GM18519 (cell line): ENCODE data around the gene GPR21.

Experiments used
- ATAC-seq: cut with Tn5 transposase; IDR thresholded peaks from one replicate; pipeline ENCODE4 v1.9.1; 2021; ENCODE audit warnings: mild to moderate bottlenecking, moderate library complexity; ENCODE audit not compliant: unreplicated experiment, low FRiP score

GPR21 gene, protein sequence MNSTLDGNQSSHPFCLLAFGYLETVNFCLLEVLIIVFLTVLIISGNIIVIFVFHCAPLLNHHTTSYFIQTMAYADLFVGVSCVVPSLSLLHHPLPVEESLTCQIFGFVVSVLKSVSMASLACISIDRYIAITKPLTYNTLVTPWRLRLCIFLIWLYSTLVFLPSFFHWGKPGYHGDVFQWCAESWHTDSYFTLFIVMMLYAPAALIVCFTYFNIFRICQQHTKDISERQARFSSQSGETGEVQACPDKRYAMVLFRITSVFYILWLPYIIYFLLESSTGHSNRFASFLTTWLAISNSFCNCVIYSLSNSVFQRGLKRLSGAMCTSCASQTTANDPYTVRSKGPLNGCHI

DNA sequence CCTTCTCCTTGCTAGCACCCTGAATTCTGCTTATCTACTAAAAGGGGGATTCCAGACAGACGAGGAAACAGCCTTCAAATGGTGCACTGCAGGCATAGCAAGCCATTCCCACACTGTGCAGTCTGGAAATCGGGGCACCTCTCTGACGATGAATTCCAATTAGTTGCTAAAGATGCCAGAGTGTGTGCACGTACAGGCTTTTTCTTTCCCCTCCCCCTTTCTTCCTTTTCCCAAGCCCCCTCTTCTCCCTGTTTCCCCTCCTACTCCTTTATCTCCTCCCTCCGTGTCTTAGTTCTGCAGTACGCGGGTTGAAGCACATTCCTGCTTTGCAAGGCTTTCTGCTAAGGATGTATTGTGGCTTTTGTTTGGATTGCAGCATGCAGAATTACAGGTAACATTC is at the start of gene GPR21:
Gene GPR21 (plus strand): TSS at position 316 of the 400 bp plus-strand sequence. CDS start 900 bp downstream, outside the sequence.
- ATAC-seq: no peak

DNA sequence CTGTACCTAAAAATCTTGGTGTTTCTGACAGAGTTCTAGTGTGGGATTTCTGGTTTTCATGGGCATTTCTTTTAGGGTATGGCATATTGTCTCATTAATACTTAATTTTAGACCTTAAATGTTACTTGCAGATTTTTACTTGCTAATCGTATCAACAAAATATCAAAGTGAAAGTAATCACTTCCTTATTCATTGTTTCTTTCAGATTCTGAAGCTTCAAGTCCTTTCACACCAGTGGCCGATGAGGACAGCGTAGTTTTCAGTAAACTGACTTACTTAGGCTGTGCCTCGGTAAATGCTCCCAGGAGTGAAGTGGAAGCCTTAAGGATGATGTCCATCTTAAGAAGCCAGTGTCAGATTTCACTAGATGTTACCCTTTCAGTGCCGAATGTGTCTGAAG is 47.5 kb upstream of the GPR21 start:
- no peak for ATAC-seq

DNA sequence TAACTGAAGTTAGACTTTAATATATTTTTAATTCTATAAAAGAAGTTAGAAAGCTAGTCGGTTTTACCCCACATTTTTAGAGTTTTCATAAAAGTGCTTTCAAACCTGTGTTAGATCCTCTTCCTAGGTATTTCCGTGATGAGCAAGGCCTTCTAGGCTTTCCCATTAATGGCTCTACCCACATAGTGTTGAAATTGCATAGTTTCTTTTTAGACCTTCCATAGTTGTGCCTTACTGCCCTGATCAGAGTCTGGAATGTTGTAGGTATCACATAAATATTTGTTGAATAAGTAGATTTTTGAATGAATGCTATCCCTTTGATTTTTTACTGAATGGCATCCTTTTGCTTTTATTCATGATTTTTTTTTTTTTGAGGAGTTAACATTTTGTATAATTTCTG is 45.3 kb upstream of the GPR21 start:
- ATAC-seq: no peak

DNA sequence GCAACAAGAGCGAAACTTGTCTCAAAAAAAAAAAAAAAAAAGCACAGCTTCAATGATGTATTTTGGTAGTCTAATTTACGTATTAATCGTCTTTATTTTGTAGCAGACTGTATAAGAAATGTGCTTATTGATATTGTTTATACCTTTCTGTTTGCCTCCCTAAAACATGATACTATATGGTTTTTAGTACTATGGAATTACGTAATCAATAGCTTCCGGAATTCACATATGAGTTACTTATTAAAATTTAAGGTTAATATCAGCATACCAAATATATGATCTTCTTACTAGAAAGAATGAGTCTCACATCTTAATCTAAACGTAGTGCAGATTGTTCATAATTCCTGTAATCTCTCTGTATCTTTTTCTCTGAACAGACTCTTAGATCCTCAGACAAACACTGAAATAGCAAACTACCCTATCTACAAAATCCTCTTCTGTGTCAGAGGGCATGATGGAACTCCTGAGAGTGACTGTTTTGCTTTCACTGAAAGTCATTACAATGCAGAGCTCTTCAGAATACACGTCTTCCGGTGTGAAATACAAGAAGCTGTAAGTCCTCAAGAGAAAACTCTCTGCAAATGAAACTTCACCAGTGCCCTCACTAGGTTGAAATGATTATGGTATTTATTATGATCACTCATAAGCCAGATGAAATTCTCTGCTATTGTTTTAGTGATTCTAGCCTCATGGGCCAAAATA is 44.4 kb upstream of the GPR21 start:
- ATAC-seq: no peak

DNA sequence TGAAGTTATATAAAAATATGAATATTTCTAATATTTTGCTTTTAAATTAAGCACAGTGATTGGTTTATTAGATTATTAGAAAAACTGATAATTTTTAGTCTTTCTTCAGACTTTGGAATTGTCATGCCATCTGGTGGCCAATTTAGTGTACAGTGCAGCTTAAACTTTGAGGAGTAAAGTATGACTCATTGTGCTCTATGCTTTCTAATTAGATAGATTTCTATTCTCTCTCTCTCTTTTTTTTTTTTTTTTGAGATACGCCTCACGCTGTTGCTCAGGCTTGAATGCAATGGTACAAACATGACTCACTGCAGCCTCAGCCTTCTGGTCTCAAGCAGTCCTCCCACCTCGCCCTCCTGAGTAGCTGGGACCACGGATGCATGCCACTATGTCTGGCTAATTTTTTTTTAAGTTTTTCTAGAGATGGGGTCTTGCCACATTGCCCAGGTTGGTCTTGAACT is 42.1 kb upstream of the GPR21 start:
- ATAC-seq: peak; percentile 65

DNA sequence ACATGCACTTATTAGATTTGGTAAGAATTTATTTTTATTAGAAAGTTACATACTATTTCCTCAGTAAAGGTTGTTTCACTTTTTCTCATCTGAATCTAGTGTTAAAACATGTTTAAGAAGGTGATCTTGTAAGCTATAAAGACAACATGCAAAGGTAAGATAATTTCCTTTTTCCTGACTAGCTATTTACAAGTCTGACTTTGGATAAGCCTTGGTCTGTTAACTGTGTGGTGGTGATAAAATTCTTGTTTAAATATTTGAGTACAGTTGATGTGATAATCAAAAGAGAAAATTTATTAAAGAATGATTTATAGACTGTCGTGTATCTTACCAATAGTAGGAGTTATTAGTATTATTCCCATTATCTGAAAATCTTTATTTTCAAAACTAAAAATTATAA is 36.9 kb upstream of the GPR21 start:
- no peak for ATAC-seq

DNA sequence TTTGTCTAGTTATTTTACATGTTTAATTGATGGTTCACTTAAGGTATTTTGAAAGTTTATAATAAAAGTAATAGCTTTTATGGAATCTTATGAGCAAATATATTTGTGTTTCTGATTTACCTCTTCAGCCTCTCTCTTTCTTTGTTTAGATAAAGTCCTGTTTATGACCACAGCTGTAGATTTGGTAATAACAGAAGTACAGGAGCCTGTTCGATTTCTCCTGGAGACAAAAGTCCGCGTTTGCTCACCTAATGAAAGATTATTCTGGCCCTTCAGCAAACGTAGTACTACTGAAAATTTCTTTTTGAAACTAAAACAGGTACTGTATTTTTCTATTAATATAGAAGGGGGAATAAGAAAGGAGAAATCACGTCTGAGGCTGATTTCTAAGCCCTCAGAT is 35.0 kb upstream of the GPR21 start:
- no peak for ATAC-seq

DNA sequence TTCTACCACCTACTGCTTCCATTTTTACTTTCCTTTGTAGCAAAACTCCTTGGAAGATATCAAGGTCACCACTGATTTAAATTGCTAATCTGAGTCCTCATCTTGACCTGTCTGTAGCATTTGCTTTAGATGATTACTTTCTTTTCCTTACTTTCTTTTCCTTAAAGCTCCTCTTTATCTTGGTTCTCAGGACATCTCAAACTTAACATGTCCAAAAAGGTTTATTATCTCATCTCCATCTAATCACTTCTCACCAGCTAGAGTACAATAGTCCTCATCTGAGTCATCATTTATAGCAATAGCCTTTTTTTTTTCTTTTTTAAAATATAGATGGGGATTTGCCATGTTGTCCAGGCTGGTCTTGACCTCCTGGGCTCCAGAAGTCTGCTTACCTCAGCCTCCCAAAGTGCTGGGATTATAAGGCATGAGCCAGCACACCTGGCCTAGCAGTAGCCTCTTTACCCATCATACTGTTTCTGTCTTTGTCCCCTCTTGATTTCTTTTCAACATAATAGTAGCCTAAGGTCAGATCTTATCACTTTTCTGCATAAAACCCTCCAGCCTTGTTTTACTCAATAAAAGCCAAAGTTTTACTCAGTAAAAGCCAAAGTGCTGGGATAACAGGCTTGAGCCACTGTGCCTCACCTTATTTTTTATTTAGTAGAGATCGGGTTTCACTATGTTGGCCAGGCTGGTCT is 32.9 kb upstream of the GPR21 start:
- no peak for ATAC-seq

DNA sequence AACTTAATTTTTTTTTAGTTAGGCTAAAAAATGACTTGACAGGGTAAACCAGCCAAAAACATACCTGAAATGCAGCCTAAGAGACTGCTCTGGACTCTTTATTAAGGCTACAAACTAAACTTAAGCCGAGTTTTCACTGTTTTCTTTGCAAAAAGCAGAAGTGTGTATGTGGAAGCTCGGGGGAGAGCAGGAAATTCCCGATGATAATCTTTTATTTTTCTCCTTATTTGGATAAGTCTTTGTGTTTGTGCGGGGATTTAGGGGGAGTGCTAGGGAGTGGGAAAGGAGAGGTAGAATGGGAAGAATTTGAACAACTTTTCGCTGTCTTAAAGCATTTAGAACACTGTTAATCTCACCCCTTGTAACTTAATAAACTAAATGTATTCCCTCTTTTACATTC is 30.7 kb upstream of the GPR21 start:
- ATAC-seq: no peak

DNA sequence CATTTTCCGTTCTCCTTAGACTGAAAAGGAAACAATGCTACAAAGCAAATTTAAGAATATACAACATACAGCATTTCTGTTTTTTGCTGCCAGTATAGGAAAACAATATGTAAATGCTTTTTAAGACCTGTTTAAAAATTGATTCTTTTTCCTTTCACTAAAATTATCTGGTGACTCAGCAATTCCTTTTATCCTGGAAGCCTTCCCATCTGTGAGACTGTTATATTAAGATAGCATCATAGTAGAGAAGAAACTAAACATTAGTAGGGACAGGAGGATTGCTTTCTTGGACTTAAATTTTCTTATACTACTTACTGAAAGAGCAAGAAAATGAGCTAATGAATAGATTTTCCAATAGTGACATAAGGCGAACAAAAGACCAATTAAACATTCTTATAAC is 30.0 kb upstream of the GPR21 start:
- ATAC-seq: no peak

DNA sequence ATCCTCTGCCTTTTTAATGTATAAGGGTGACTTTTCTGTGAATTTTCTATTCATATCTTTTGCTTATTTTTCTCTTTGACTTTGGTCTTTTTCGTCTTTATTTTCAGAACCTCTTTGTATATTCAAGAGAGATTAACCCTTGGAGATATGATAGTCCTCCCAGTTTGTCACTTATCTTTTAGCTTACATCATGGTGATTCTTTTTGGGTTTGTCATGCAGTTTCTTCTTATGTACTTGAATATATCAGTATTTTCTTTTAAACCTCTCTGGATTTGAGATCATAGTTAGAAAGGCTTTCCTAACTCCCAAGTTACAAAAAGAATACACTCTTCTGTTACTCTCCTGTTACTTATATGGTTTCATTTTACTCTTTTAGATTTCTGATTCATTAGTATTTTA is 27.5 kb upstream of the GPR21 start:
- ATAC-seq: no peak

DNA sequence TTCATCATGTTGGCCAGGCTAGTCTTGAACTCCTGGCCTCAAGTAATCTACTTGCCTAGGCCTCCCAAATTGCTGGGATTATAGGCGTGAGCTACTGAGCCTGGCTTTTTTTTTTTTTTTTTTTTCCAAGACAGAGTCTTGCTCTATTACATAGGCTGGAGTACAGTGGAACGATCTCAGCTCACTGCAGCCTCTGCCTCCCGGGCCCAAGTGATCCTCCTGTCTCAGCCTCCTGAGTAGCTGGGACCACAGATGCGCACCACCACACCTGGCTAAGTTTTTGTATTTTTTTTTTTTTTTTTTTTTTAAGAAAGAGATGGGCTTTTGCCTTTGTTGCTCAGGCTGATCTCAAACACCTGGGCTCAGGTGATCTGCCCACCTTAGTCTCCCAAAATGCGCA is 26.2 kb upstream of the GPR21 start:
- no peak for ATAC-seq

DNA sequence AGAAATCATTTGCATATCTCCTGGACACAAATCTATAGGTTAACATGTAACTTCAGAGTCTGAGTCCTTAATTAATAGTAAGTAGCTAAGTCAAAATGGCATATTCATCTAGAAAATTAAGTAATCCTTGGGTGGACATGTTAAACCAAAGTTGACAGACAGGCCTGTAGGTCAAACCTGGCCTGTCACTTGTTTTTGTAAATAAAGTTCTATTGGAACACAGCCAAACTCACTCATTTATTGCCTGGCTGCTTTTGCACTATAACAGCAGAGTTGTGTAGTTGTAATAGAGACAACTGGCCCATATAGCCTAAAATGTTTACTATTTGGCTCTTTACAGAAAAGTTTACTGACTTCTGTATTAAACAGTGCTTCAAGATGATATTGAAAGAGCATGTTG is 24.6 kb upstream of the GPR21 start:
- ATAC-seq: no peak

DNA sequence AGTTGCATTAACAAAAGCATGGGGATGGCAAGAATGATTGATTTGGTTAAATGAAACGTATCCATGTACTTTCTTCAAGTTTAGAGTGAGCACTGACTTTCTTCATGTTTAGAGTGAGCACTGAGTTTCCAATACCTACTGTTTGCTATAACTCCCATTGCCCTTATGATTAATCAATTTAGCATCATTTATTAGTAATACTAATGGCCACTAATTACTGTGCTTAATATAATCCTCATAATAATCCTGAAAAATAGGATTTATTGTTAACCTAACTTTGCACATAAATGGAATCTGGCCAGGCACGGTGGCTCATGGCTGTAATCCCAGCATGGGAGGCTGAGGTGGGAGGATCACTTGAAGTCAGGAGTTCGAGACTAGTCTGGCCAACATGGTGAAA is 22.1 kb upstream of the GPR21 start:
- ATAC-seq: no peak

DNA sequence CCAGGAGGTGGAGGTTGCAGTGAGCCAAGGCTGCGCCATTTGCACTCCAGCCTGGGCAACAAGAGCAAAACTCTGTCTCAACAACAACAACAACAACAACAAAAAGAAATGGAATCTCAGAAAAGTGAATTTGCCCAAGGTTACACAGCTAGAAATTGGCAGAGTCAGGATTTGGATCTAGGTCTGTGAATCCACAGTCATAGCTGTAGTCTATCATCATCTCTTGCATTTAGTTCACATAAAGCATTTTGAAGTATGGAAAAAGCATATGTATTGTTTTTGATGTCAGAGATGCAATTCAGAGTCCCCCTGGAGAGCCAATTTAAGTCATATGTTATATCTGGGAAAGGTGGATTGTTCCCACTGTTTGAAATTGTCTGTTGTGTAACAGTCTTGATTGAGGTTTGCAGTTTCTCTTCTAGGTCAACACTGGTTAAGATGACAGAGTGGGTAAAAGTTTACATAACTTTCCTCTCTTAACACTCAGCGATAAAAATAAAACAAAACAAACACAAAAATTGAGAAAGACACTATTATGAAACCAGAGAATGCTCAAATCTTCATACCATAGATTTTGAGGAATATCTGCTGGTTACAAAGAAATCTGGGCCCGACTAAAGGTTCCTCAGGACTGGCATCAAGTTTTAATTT is 21.5 kb upstream of the GPR21 start:
- no peak for ATAC-seq

DNA sequence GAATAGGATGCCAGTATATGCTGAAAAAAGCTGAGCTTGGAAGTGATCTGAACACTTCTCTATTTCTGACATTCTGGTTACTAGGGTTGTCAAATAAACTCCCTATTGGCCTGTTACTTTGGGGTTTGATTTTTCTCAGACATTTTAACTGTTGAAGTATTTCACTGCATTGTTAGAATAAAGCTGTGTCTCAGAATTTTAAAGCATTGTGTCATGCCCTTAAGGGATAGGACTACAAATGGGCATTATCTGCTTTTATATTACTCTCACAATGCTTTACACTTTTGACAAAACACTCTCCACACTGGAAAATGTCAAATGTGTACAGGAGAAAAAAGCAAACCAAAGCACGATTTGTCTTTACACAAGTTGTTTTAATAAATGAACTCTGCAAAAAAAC is 16.8 kb upstream of the GPR21 start:
- no peak for ATAC-seq

DNA sequence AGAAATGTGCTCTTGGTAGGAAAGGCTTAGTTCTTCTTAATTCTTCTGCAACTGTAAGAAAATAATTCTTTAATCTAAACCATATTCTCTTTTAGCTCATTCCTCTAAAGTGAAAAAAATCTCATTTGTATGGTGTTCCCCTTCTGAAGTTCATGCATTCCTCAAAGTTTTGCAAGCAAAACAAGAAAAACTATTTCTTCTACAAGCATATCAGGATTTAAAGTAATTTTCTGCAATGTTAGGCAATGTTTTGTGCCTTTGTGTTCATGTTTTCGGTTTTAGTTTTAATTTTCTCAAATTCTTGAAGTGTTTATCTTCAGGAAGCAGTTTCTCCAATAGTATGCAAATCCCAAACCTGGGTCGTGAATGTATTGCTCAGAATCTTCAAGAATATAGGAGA is 12.7 kb upstream of the GPR21 start:
- no peak for ATAC-seq

DNA sequence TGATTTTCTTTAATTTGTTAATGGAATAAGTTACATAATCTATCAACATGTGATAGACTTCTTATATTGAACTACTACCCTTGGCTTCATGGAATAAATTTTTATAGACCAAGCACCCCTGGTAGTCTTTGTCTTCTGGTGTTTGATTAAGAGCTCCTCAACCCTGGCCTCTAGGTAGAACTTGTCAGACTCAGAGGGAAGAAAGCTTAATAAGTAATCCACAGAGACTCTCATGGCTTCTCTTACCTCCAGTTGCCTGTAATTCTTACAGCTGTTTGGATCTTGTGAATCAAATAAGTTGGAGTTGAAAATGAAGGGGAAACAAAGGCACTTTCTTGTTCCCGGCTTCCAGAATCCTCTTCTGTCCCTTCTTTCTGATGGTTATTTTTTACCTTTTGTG is 7.0 kb upstream of the GPR21 start:
- no peak for ATAC-seq

DNA sequence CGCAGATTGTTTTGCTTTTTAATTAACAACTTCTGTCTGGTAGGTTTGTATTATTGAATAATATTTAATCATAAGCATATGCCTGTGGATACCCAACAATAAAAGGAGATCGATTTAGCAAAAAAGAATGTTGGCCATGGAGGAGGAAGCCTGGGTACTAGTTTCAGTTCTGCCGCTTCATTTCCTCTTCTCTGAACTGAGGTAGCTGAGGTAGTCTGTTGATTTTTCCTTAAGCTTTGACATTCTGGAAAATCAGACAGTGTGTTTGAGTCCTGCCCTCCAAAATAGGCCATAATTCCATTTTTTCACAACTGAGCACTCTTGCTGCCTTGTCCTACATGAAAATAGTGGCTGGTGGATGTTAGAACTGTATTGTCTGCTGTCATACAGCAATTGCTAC is 6.0 kb upstream of the GPR21 start:
- no peak for ATAC-seq

DNA sequence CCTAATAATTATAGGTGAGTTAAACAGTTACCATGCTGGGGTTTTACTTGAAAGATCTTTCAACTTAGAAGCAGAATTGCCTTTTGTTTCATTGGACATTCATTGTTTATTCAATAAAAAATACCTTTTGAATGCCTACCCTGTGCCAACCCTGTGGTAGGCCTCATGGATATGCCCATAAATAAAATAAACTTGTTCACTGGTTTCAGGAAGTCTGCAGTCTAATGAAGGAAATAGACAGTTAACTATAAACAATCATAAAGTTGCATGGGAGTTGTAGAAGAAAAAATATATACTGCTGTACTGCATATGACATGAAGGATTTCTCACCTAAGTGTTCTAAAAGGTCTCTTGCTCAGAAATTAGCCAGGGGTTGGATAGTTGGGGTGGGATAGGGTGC is 5.3 kb upstream of the GPR21 start:
- ATAC-seq: no peak

DNA sequence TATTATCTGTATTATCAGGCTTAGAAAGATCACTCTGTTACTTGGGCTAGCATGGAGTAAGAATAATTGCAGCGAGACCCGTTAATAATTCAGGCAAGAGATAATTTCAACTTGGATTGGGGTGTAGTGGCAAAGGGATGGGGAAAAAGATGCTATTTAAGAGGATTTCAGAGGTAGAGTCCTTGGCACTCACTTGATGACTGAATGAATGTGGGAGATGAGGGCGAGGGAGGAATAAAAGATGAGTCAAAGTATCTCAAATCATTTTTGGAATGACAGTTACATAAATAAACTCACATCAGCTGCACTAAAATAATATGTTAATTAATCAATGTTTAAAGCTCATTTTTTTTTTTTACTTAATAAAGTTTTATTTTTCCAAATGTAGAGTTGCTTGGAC is 4.5 kb upstream of the GPR21 start:
- ATAC-seq: no peak
